Measurements from ENCODE around the gene NDUFV3. TPM values are rescaled to one million over a fixed set of nuclear protein-coding genes. Genes with fewer than 3 reads are reported as not detected.
"Not testable (repeated sequence)": the region's sequence is repeated elsewhere in the genome, so short reads cannot be mapped to it uniquely, and the experiment has no call there.

The NDUFV3 gene
- total and polyA plus RNA-seq, 12 donors, result 25.9 to 63.7 (median 52.2) TPM

- Histone ChIP-seq H3K27ac (no peak overlapping the region), H3K9me3 (no peaks in the 10 kb centered on the region), H3K36me3 (peaks cover 0 to 100% (median 41%) of the 10 kb centered on the region in 9 donors), H3K4me3 (no peak overlapping the region), H3K27me3 (no peaks in the 10 kb centered on the region), H3K4me1 (peaks cover 0 to 16% (median 5%) of the 10 kb centered on the region in 9 donors)
- no peak for ATAC-seq
- 93 to 97% methylated on average over 8 of the region's 8 CpGs for whole genome bisulfite sequencing, 2 donors
- no peak for TF ChIP-seq CTCF (IDR thresholded peaks at IDR 0.05)
- intact Hi-C loops (cut with DNase I), result loop anchor here in 1 of 10 donors (10.0 kb wide), 1 partner anchor 60 kb away; no protein-coding TSS in a partner anchor
- no peak for DNase-seq
Measured at GRCh38 chr21:42905195-42905594, 12.1 kb downstream of the NDUFV3 start.

- WGBS, 2 donors, result 96 to 98% methylated on average over 16 of the region's 16 CpGs
- no peak for TF ChIP-seq CTCF (IDR thresholded peaks at IDR 0.05)
- DNase-seq (no peak), ATAC-seq (no peak)
- Histone ChIP-seq H3K36me3 (peaks cover 0 to 100% (median 41%) of the 10 kb centered on the region in 9 donors), H3K4me1 (peaks cover 0 to 5% (median 0%) of the 10 kb centered on the region in 9 donors), H3K27me3 (no peaks in the 10 kb centered on the region), H3K9me3 (no peaks in the 10 kb centered on the region), H3K27ac (no peak overlapping the region), H3K4me3 (no peak overlapping the region)
- intact Hi-C loops (cut with DNase I), result loop anchor here in 1 of 10 donors (10.0 kb wide), 1 partner anchor 61 kb away; no protein-coding TSS in a partner anchor
Measured at GRCh38 chr21:42906233-42906632, 13.1 kb downstream of the NDUFV3 start.

- intact Hi-C loops (cut with DNase I), result loop anchor here in 1 of 10 donors (10.0 kb wide), 1 partner anchor 64 kb away; no protein-coding TSS in a partner anchor
- not testable (repeated sequence) for H3K4me3 ChIP-seq, ATAC-seq, DNase-seq, H3K9me3 ChIP-seq, H3K27me3 ChIP-seq, H3K4me1 ChIP-seq, H3K27ac ChIP-seq
- 88 to 90% methylated on average over 9 of the region's 9 CpGs for WGBS, 2 donors
- peaks cover 0 to 98% (median 39%) of the 10 kb centered on the region in 9 donors for H3K36me3 ChIP-seq
Measured at GRCh38 chr21:42908484-42908883, 15.4 kb downstream of the NDUFV3 start.

- H3K4me3 ChIP-seq, H3K27ac ChIP-seq, H3K4me1 ChIP-seq, H3K27me3 ChIP-seq, H3K9me3 ChIP-seq, DNase-seq, ATAC-seq: not testable (repeated sequence)
- 94 to 96% methylated on average over 6 of the region's 6 CpGs for WGBS, 2 donors
- H3K36me3 ChIP-seq, result peaks cover 0 to 72% (median 23%) of the 10 kb centered on the region in 9 donors
- intact Hi-C loops (cut with DNase I), result loop anchor here in 1 of 10 donors (10.0 kb wide), 1 partner anchor 733 kb away; no protein-coding TSS in a partner anchor
Measured at GRCh38 chr21:42911920-42912319, 18.8 kb downstream of the NDUFV3 start.

GRCh38 chr21:42913476-42913875 lies 20.4 kb downstream of the NDUFV3 start:
- Histone ChIP-seq H3K36me3 (peaks cover 0 to 56% (median 21%) of the 10 kb centered on the region in 9 donors), H3K27me3 (no peaks in the 10 kb centered on the region), H3K4me1 (no peaks in the 10 kb centered on the region), H3K9me3 (no peaks in the 10 kb centered on the region), H3K27ac (no peak overlapping the region), H3K4me3 (no peak overlapping the region)
- ATAC-seq (peak in 3 of 8 donors; percentile 7 to 32 (median 32)), DNase-seq (no peak)
- intact Hi-C loops (cut with DNase I), result loop anchor here in 1 of 10 donors (10.0 kb wide), 1 partner anchor 731 kb away; no protein-coding TSS in a partner anchor
- 72 to 89% methylated on average over 7 of the region's 7 CpGs for WGBS, 2 donors
- TF ChIP-seq CTCF (IDR thresholded peaks at IDR 0.05), result no peak
